D721Med (cell line): ENCODE measurements around the gene SLC4A3.

Experiments used
- DNase-seq: peaks from one replicate; pipeline ENCODE4 v3.0.0; 2011; ENCODE audit warnings: low spot score; ENCODE audit not compliant: insufficient read length
- FAIRE-seq: peaks from 2 replicates; lab custom pipeline; 2011; peaks lifted over from hg19 to GRCh38; lab: Jason Lieb, UNC
- TF ChIP-seq, protein P1 (sequence below): IDR thresholded peaks from 2 replicates; pipeline ENCODE4 v1.5.1; 2012; ENCODE audit warnings: mild to moderate bottlenecking, control low read depth; ENCODE audit not compliant: insufficient read depth; ENCODE audit errors: missing control alignments

SLC4A3 gene

GRCh38 chr2:219663116-219663762 lies 35.8 kb downstream of the SLC4A3 start:
- no peak for DNase-seq
- no peak for FAIRE-seq
- TF ChIP-seq, protein P1, sequence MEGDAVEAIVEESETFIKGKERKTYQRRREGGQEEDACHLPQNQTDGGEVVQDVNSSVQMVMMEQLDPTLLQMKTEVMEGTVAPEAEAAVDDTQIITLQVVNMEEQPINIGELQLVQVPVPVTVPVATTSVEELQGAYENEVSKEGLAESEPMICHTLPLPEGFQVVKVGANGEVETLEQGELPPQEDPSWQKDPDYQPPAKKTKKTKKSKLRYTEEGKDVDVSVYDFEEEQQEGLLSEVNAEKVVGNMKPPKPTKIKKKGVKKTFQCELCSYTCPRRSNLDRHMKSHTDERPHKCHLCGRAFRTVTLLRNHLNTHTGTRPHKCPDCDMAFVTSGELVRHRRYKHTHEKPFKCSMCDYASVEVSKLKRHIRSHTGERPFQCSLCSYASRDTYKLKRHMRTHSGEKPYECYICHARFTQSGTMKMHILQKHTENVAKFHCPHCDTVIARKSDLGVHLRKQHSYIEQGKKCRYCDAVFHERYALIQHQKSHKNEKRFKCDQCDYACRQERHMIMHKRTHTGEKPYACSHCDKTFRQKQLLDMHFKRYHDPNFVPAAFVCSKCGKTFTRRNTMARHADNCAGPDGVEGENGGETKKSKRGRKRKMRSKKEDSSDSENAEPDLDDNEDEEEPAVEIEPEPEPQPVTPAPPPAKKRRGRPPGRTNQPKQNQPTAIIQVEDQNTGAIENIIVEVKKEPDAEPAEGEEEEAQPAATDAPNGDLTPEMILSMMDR, result no peak

GRCh38 chr2:219664041-219664440 lies 36.6 kb downstream of the SLC4A3 start:
- no peak for FAIRE-seq
- no peak for DNase-seq
- TF ChIP-seq, protein P1, result no peak

- no peak for DNase-seq
- TF ChIP-seq, protein P1, result no peak
- FAIRE-seq, result no peak
Measured at GRCh38 chr2:219664944-219665343, 37.5 kb downstream of the SLC4A3 start.

DNA sequence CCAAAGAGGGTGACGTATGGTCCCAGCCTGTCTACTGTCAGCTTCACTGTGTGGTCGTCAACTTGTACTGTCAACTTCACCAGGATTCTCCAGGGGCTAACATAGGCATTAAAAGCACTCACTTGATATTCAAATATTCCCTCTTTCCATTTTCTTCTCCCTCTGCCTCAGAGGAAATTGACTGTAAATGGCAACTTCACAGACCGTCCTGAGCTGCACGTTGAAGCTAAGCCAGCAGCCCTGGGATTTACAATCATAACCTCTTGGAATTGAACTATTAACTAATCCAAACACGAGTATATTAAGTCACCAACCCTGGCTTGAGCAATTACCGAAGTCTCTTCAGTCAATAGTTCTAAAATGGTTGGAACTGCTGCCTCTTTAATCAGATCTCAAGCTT lies 38.5 kb downstream of the SLC4A3 start:
- FAIRE-seq (no peak), DNase-seq (no peak)
- TF ChIP-seq, protein P1, result no peak

DNA sequence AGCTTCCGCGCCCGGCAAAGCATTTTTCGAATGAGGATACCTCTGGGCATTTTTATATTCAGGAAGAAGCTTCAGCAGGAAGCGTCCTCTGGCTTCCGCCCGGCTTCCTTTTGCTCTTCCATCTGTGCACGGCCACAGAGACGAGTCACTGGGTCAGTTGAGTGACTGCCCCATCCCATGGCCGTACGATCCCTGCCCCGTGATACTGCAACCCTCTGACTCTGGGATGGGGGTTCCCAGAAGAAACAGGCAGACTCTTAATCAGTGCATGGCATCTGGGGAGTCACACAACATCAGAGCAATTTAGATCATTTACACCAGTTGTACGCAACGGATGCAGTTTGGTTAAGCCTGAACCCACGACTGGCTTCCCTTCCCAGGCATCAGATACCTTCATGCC lies 40.9 kb downstream of the SLC4A3 start:
- FAIRE-seq (no peak), DNase-seq (no peak)
- TF ChIP-seq, protein P1, result no peak

- FAIRE-seq (no peak), DNase-seq (no peak)
- TF ChIP-seq, protein P1, result no peak
Measured at GRCh38 chr2:219670386-219670785, 43.0 kb downstream of the SLC4A3 start.

- DNase-seq (no peak), FAIRE-seq (no peak)
- TF ChIP-seq, protein P1, result no peak
Measured at GRCh38 chr2:219671279-219671678, 43.8 kb downstream of the SLC4A3 start.
